Panc1 (cell line): ENCODE measurements around the gene SHISAL1.

ENCODE experiments used
- CTCF ChIP-seq: fragments of 450-650 bp; IDR thresholded peaks from 2 replicates; pipeline ENCODE4 v1.5.1; 2017; ENCODE audit warnings: mild to moderate bottlenecking
- POLR2AphosphoS5 ChIP-seq: IDR thresholded peaks from 2 replicates; pipeline ENCODE4 v1.6.1; 2012; ENCODE audit warnings: mild to moderate bottlenecking, low read depth, low read length, moderate library complexity
- REST ChIP-seq, 2 experiments: IDR thresholded peaks; 2 replicates each; pipeline ENCODE4 v1.6.1; 2011 to 2012; ENCODE audit warnings: low read depth in 2 of 2, control low read depth in 1 of 2, low read length in 1 of 2, mild to moderate bottlenecking in 1 of 2, moderate library complexity in 1 of 2; ENCODE audit not compliant: insufficient read depth in 1 of 2
- SIN3A ChIP-seq: IDR thresholded peaks from 2 replicates; pipeline ENCODE4 v1.6.1; 2012; ENCODE audit warnings: low read depth, mild to moderate bottlenecking, low read length, moderate library complexity, borderline replicate concordance; ENCODE audit not compliant: insufficient read depth
- TCF7L2 ChIP-seq: IDR thresholded peaks from 2 replicates; pipeline ENCODE4 v1.6.1; 2011; ENCODE audit warnings: mild to moderate bottlenecking, low read depth, low read length, inconsistent platforms

GRCh38 chr22:44279069-44279360 is 33.7 kb downstream of the SHISAL1 start:
- TF ChIP-seq CTCF (no peak), POLR2AphosphoS5 (no peak), REST (IDR thresholded peaks at IDR 0.05; ENCODE audit: insufficient read depth in 1 of 2, low read depth in 2 of 2, low read length in 1 of 2) (no peak), SIN3A (no peak), TCF7L2 (no peak)
